ENCODE measurements around the gene TXLNB. TPM values are rescaled to one million over a fixed set of nuclear protein-coding genes. Genes with fewer than 3 reads are reported as not detected.
A peak's percentile ranks its signal among the peaks of the same experiment; 100 is the strongest.

The TXLNB gene
- total RNA-seq: under 1 TPM; 0.31 to 0.32 TPM

DNA sequence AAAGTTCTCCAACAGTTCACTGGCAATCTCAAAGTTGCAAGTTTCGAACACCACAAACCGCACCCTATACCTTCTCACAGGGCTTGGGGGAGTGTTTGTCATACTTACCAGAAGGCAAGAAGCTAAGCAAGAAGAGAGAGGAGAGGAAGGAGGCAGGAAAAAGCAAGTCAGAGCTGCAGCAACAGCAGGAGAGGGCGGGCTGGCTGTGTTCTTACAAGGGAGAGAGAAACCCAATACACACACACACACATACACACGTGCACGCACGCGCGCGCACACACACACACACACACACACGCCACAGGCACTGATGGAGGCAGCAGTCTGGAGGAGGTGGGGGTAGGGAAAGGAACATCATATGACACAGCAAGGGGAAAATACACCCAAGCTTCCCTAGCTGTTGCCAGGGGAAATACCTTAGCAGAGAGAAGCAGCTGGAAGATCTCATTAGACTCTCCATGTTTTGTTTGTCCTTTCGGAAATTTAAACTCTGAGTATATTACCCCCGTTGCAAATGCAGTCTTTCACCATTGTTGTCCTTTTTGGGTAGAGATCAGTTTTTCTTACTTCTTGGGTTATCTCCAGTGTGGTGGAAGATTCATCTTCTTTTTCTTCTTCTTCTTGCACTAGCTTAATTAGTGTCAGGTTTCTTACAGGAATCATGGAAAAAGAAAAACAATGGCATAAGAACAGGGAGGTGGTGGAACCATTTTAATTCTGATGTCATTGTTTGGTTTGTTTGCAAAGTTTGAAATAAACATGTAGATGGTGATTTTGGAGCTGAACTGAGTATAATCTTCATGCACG lies at the start of gene TXLNB:
TSS of gene TXLNB (minus strand) at position 186 of the 807 bp plus-strand sequence. CDS start 3,099 bp downstream, outside the sequence.
- peak within 1 kb of the TSS; percentile 94 to 96 for H3K27ac Mint-ChIP-seq
- peaks cover 0 to 16% of the 10 kb centered on the region in 2 donors for H3K9me3 Mint-ChIP-seq
- H3K36me3 Mint-ChIP-seq: peaks cover 0 to 12% of the 10 kb centered on the region in 2 donors
- DNase-seq (ENCODE audit: low spot score in 2 of 2) (peak; percentile 70 to 75), ATAC-seq (peak; percentile 95 to 97)

DNA sequence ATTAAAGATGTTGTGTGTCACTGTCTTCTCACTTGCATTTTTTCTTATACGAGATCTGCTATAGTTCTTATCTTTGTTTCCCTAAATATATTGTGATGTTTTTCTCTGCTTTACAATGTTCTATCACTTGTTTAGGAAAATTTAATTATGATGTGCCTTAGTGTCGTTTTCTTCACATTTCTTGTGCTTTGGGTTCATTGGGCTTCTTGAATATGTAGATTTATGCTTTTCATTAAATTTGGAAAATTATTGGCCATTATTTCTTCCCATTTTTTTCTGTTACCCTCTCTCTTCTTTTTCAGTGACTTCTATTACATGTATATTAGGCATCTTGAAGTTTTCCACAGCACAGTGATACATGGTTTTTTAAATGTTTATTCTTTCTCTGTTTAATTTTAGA lies 49.3 kb upstream of the TXLNB start:
- ATAC-seq (no peak), DNase-seq (ENCODE audit: low spot score in 2 of 2) (no peak)
- H3K27ac Mint-ChIP-seq: no peak overlapping the region
- H3K36me3 Mint-ChIP-seq: no peaks in the 10 kb centered on the region
- peaks cover 0 to 4% of the 10 kb centered on the region in 2 donors for H3K9me3 Mint-ChIP-seq

DNA sequence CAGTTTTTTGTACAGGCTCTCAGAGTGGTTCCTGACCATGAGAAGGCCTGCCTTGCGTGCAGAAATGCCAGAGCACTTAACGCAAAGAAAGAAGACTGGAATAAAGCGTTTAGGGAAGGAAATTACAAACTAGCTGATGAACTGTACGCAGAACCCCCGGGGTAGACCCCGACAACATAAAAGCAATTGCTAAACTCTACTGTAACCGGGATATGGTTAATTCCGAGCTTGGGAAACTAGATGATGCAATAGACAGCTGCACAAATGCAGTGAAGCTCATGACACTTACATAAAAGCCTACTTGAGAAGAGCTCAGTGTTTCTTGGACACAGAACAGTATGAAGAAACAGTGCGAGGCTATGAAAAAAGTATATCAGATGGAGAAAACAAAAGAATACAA lies 47.0 kb upstream of the TXLNB start:
- Mint-ChIP-seq H3K36me3 (no peaks in the 10 kb centered on the region), H3K9me3 (peaks cover 0 to 4% of the 10 kb centered on the region in 2 donors), H3K27ac (no peak overlapping the region)
- no peak for ATAC-seq
- DNase-seq (ENCODE audit: low spot score in 2 of 2): no peak

DNA sequence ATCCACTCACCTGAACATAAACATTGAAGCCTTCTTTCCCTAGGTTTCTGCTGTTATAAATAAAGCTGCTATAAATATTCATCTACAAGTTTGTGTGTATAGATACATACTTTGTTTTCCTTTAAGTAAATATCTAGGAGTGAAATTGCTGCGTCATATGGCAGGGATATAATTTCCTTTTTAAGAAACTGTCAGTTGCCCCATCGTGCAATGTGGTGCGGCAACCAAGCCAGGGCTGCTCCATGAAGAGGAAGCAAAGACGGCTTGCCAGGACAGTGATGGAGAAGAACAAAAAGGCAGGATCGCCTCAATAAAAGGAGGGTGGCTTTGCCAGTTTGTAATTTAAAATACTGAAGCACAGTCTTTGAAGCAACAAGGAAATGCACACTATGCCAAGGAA lies 46.0 kb upstream of the TXLNB start:
- H3K9me3 Mint-ChIP-seq: peaks cover 0 to 4% of the 10 kb centered on the region in 2 donors
- no peak overlapping the region for H3K27ac Mint-ChIP-seq
- no peaks in the 10 kb centered on the region for H3K36me3 Mint-ChIP-seq
- DNase-seq (ENCODE audit: low spot score in 2 of 2) (no peak), ATAC-seq (no peak)

DNA sequence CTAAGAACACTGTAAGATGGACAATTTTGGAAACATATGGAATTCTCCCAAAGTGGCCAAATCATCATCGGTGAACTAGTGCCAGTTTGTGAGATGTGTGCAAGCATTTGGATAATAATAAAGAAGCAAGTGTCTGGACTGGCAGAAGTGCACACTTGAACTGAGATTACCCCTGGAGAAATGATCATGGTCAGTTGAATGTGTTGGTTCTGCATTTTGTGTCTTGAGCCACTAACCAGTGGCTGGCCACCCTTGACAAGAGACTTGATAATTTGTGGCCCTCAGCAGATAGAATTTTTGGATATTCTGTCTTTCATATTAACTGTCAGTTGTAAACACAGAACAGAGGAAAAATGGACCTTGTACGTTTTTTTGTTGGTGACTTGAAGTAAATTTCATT lies 45.2 kb upstream of the TXLNB start:
- no peaks in the 10 kb centered on the region for H3K36me3 Mint-ChIP-seq
- ATAC-seq (no peak), DNase-seq (ENCODE audit: low spot score in 2 of 2) (no peak)
- H3K27ac Mint-ChIP-seq: no peak overlapping the region
- H3K9me3 Mint-ChIP-seq: peaks cover 0 to 4% of the 10 kb centered on the region in 2 donors

DNA sequence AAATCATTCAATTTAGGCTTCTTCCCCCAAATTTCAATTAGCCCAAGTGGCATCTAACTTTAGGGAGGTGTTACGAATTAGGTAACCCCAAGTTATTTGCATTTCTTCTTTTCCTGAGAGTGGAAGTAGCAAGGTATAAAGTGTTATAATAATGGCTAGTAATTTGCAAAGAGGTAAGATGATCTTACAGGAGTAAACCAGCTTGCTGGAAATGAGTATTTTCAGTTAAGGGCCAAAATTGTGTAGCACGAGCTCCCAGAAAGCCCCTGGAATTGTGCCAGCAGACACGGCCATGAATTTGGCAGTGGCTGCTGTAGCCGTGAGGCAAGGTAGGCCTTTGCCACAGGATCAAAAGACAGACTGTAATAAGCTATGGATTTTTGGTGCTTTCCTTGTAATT lies 44.7 kb upstream of the TXLNB start:
- H3K36me3 Mint-ChIP-seq: no peaks in the 10 kb centered on the region
- no peak overlapping the region for H3K27ac Mint-ChIP-seq
- ATAC-seq (no peak), DNase-seq (ENCODE audit: low spot score in 2 of 2) (no peak)
- H3K9me3 Mint-ChIP-seq: peaks cover 0 to 4% of the 10 kb centered on the region in 2 donors

DNA sequence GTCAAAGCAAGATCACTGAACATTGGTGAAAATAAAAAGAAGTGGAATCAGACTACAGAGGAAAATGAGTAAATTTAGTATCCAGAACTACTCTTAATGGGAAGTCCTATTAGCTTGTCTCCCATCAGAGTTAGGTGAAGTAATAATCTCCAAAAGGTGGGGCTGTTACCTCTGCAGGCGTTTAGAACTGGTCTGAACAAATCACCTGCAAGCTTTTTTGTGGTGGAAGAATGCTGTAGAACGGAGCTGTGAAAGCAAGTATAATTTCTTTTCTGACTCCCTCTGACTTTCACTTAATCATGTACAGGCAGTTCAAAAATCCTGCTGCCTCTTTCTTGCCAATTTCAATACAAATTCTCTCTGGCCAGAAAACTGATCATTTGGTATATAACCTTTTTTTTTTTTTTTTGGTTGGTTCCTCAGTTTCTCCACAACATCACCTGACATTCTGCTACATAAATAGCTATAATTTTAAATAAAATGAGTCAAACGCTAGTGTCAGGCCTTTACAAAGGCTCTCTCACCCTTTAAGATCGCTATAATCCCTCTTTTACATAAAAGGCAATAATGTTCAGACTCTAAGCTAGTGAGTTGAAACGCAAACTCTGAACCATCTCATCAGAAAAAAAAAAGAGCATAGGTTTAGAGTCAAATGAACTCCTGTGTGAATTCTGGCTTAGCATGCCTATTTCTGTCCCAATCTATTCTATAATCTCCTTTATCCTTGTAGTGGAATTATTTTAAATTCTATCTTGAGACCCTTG lies 43.8 kb upstream of the TXLNB start:
- ATAC-seq (no peak), DNase-seq (ENCODE audit: low spot score in 2 of 2) (no peak)
- H3K9me3 Mint-ChIP-seq: no peaks in the 10 kb centered on the region
- no peak overlapping the region for H3K27ac Mint-ChIP-seq
- no peaks in the 10 kb centered on the region for H3K36me3 Mint-ChIP-seq

DNA sequence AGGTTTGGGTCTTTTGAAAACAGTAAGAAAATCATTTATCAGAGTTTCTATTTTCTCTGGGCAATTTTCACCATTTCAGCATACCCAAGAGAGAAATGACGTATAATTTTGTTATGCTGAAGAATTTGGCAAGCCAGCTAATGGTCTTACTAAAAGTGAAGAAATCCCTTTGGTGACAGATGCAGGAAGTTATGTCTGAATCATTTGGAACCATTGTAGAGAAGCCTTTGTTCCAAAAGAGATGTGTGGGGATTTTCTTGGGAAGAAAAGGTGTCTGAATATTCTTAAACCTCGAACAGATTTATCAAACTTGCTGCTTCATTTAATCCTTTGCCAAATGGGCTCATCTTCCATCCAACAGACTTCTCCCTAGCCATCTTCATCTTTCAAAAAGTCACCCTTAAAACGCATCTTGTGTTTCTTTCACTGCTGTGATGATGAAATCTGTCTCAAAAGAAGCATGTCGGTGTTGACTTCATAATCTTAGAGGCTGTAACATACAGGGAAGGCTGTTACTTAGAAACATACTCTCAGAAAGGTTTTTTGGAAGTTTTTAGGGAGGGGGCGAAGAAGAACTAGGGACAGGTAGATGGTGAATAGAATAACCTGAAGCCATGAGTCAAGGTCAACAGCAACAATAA lies 43.1 kb upstream of the TXLNB start:
- ATAC-seq (no peak), DNase-seq (ENCODE audit: low spot score in 2 of 2) (no peak)
- H3K9me3 Mint-ChIP-seq: no peaks in the 10 kb centered on the region
- H3K27ac Mint-ChIP-seq: no peak overlapping the region
- H3K36me3 Mint-ChIP-seq: no peaks in the 10 kb centered on the region

DNA sequence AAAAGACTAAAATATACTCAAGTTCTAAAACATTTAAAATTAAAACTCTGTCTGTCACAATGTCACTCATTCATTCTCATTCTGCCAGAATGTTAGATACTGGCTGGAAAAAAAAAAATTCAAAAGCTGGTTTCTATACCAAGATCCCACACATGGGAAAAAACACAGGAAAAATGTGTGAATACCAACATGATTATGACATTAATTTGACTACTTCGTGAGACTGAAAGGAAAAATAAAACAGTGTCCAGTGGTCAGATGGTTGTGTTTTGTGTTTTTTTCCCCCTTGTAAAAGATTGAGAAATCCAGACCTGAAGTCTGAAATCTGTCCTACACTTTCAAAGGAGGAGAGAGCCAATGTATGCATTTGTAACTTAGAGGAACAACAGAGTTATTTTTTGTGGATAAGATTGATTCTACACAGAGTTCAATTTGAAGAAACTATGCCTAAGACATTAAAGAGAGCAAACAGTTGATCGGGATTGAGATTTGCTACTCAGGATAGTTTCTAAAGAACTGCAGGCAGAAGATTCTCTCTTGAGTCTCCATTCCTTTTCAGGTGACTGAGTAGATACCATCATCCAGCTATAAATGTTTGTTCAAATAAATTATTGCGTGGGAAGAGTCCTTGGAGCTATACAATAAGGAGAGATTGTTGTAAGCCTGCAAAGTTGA lies 39.2 kb upstream of the TXLNB start:
- H3K36me3 Mint-ChIP-seq: peaks cover 0 to 6% of the 10 kb centered on the region in 2 donors
- H3K27ac Mint-ChIP-seq: no peak overlapping the region
- ATAC-seq (no peak), DNase-seq (ENCODE audit: low spot score in 2 of 2) (no peak)
- H3K9me3 Mint-ChIP-seq: peaks cover 0 to 11% of the 10 kb centered on the region in 2 donors

DNA sequence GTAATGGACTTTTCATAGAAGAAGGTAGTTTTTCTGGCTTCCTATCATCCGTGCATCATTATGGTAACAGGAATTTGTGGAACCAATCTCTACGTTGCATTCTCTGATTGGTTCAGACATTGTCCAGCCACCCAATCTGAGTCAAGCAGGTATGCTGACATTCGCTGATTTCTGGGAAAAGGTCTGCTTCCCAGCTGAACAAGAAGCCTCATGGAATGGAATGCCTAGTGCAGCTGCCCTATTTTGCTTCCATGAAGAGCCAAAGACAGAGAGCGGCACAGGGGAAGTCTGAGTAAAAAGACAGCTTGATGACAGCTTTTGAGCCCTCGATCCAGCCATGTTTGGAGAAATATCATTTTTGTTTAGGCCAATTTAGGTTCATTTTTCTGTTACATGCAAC lies 38.5 kb upstream of the TXLNB start:
- DNase-seq (ENCODE audit: low spot score in 2 of 2): no peak
- peaks cover 0 to 6% of the 10 kb centered on the region in 2 donors for H3K36me3 Mint-ChIP-seq
- H3K27ac Mint-ChIP-seq: no peak overlapping the region
- no peak for ATAC-seq
- H3K9me3 Mint-ChIP-seq: peaks cover 0 to 13% of the 10 kb centered on the region in 2 donors

DNA sequence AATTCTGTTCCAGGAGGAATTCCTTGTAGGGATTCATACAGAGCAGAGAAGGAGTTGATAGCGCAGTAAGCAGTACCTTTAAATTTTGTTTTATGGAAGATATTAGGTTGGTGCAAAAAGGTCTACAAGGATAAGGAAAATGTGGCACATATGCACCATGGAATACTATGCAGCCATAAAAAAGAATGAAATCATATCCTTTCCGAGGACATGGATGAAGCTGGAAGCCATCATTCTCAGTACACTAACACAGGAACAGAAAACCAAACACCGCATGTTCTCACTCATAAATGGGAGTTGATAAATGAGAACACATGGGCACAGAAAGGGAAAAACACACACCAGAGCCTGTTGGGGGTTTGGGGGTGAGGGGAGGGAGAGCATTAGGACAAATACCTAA lies 37.4 kb upstream of the TXLNB start:
- no peak for DNase-seq (ENCODE audit: low spot score in 2 of 2)
- peaks cover 0 to 13% of the 10 kb centered on the region in 2 donors for H3K9me3 Mint-ChIP-seq
- H3K36me3 Mint-ChIP-seq: peaks cover 0 to 8% of the 10 kb centered on the region in 2 donors
- ATAC-seq: no peak
- H3K27ac Mint-ChIP-seq: no peak overlapping the region

DNA sequence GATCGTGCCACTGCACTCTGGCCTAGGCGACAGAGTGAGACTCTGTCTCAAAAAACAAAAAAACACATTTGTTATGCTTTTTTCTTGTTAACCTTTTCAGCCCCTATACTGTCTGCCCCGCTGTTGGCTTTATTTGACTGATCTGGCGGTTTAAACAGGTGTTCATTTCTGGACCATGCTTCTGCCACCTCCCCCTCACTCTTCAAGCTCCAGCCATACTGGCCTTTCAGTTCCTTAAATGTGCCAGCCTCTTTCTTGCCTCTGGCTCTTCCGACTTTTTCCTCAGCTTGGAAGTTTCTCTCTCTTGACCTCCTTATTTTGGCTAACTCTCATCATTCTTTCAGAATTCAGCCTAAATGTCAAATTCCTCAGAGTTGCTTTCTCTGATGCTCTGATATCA lies 35.2 kb upstream of the TXLNB start:
- DNase-seq (ENCODE audit: low spot score in 2 of 2): no peak
- H3K36me3 Mint-ChIP-seq: peaks cover 5 to 28% of the 10 kb centered on the region in 2 donors
- ATAC-seq: no peak
- no peak overlapping the region for H3K27ac Mint-ChIP-seq
- peaks cover 15 to 22% of the 10 kb centered on the region in 2 donors for H3K9me3 Mint-ChIP-seq

DNA sequence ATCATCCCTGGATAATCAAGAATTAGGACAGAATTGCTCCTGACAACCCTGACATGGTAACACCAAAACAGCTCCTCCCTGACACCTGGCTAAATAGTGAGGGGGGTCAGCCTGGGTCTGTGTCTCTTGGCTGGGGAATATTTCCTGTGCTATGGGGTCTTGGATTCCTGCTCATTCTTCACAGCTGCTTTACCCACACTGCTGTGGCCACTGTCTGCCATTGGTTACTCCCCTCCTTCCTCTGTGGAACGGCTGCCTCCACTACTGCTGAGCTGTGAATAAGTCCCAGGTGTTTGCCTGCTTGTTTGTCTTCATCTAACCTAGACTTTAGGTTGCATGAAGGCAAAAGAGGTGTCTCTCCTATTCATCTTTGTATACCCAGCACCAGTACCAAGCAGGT lies 33.9 kb upstream of the TXLNB start:
- no peak for ATAC-seq
- Mint-ChIP-seq H3K36me3 (peaks cover 5 to 31% of the 10 kb centered on the region in 2 donors), H3K9me3 (peaks cover 15 to 25% of the 10 kb centered on the region in 2 donors), H3K27ac (peak overlapping the region; percentile 62 to 70)
- DNase-seq (ENCODE audit: low spot score in 2 of 2): no peak

DNA sequence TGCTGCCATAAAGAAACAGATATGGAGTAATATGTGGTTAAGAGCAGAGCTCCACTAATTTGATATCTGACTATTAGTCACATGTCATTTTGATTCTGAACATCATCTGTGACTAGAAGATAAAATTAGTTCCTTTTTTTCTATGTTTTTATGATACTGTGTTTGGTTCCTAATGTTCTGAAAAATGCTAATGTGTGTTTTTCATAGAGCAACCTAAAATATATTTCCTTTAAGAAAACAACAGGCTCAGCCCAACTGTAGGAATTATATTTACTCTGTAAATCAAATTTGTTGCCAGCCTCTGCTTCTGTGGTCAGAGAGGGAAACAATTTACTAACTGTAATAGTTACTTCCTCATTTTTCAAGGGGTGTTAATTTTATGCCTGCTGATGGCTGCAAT lies 33.3 kb upstream of the TXLNB start:
- H3K27ac Mint-ChIP-seq: no peak overlapping the region
- peaks cover 15 to 26% of the 10 kb centered on the region in 2 donors for H3K9me3 Mint-ChIP-seq
- H3K36me3 Mint-ChIP-seq: peaks cover 5 to 35% of the 10 kb centered on the region in 2 donors
- DNase-seq (ENCODE audit: low spot score in 2 of 2): no peak
- ATAC-seq: no peak

DNA sequence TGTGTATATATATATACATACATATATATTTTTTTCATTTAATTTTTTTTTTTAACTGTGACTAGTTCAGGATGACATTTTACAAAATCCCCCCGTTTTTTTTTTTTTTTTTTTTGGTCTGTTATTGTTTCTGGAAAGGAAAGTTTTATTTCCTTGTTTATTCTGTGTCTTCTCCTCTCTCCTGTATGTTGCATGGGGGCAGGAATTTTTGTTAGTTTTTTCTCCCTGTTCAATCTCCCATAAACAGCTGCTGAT lies 32.4 kb upstream of the TXLNB start:
- H3K27ac Mint-ChIP-seq: peak overlapping the region; percentile 89 to 93
- no peak for DNase-seq (ENCODE audit: low spot score in 2 of 2)
- peaks cover 15 to 26% of the 10 kb centered on the region in 2 donors for H3K9me3 Mint-ChIP-seq
- ATAC-seq: no peak
- H3K36me3 Mint-ChIP-seq: peaks cover 5 to 38% of the 10 kb centered on the region in 2 donors

DNA sequence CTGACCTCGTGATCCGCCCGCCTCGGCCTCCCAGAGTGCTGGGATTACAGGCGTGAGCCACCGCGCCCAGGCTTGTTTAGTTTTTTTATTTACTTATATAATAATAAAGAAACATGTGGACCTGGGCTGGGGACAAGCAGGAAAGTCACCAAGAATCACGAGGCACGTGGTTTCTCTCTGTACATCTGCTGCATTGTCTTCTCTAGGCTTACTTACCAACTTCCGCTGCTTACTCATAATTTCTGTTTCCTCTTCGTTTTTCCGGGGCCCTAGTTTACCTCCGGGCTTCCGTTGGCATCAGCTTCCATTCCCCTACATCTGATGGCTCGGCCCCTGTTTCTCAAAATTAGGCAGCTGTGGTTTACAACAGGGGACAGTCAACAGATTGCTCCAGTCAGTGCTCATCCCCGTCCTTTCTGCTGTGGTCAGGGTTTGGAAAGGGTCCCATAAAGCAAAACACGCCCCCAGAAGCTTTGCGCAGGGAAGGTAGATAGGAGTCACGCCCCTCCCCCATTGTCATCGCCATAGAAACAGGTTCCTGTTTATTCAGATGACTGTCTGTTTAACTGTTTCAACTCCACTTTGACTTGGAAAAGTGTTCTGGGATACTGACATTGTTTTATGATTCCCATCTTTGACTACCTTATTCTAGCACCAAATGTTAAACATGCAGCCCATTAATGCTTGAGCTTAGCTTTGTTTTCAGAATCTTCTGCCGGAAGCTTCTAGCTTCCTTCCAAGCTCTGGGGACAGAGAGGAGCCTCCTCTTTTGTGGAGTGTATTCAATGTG lies 31.9 kb upstream of the TXLNB start:
- Mint-ChIP-seq H3K36me3 (peaks cover 5 to 40% of the 10 kb centered on the region in 2 donors), H3K9me3 (peaks cover 15 to 26% of the 10 kb centered on the region in 2 donors), H3K27ac (peak overlapping the region; percentile 89 to 93)
- DNase-seq (ENCODE audit: low spot score in 2 of 2) (peak; percentile 67 to 71), ATAC-seq (peak; percentile 91 to 96)

All from activated naive CD4-positive, alpha-beta T cell treated with anti-CD3 and anti-CD28 coated beads, Interleukin-2, amount 50 U/mL, for 72 hours (primary cell).